ENCODE results near the gene TSPEAR.
"Not testable (repeated sequence)": the region's sequence is repeated elsewhere in the genome, so short reads cannot be mapped to it uniquely, and the experiment has no call there.

TSPEAR gene

GRCh38 chr21:44601091-44601490 lies 110.3 kb downstream of the TSPEAR start:
- DNase-seq, result not testable (repeated sequence)

- not testable (repeated sequence) for DNase-seq
Observed at GRCh38 chr21:44600118-44600978, 111.0 kb downstream of the TSPEAR start, which contains the start of gene KRTAP10-7. Gene KRTAP10-7, plus strand, starts transcription at chr21:44600597. Its CDS starts 25 bp downstream, at chr21:44600622.

GRCh38 chr21:44599264-44600029 lies 111.9 kb downstream of the TSPEAR start:
- no peak for DNase-seq

GRCh38 chr21:44598061-44598460 lies 113.3 kb downstream of the TSPEAR start:
- no peak for DNase-seq

GRCh38 chr21:44596068-44596725 lies 115.2 kb downstream of the TSPEAR start:
- no peak for DNase-seq

GRCh38 chr21:44595524-44595923 lies 115.8 kb downstream of the TSPEAR start:
- no peak for DNase-seq

GRCh38 chr21:44594406-44594916 lies 116.9 kb downstream of the TSPEAR start:
- DNase-seq, result no peak

GRCh38 chr21:44593598-44594405 lies 117.6 kb downstream of the TSPEAR start:
- DNase-seq, result no peak

GRCh38 chr21:44592446-44593311 lies 118.7 kb downstream of the TSPEAR start, which contains the start of gene KRTAP10-6:
Gene KRTAP10-6, minus strand, starts transcription at chr21:44592505. Its CDS starts 21 bp downstream, at chr21:44592484.
- DNase-seq, result no peak

- not testable (repeated sequence) for DNase-seq
Observed at GRCh38 chr21:44591801-44592130, 119.6 kb downstream of the TSPEAR start.

- DNase-seq, result not testable (repeated sequence)
Observed at GRCh38 chr21:44590897-44591800, 120.2 kb downstream of the TSPEAR start.

GRCh38 chr21:44590311-44590721 lies 121.1 kb downstream of the TSPEAR start:
- DNase-seq, result no peak

GRCh38 chr21:44589586-44590305 lies 121.6 kb downstream of the TSPEAR start:
- DNase-seq, result no peak

GRCh38 chr21:44589094-44589493 lies 122.3 kb downstream of the TSPEAR start:
- DNase-seq, result no peak

GRCh38 chr21:44585892-44586291 lies 125.5 kb downstream of the TSPEAR start:
- no peak for DNase-seq

GRCh38 chr21:44583800-44584147 lies 127.6 kb downstream of the TSPEAR start:
- no peak for DNase-seq

- no peak for DNase-seq
Observed at GRCh38 chr21:44583089-44583799, 128.1 kb downstream of the TSPEAR start.

GRCh38 chr21:44582055-44582454 lies 129.3 kb downstream of the TSPEAR start:
- no peak for DNase-seq

- DNase-seq, result no peak
Observed at GRCh38 chr21:44581158-44581557, 130.2 kb downstream of the TSPEAR start.

Measured in GOT3 (cell line).